ENCODE results near the gene CSTF1.
"Not testable (repeated sequence)": the region's sequence is repeated elsewhere in the genome, so short reads cannot be mapped to it uniquely, and the experiment has no call there.

CSTF1 gene

GRCh38 chr20:56371977-56372376, 20.5 kb upstream of the CSTF1 start:
- DNase-seq, result no peak

DNA sequence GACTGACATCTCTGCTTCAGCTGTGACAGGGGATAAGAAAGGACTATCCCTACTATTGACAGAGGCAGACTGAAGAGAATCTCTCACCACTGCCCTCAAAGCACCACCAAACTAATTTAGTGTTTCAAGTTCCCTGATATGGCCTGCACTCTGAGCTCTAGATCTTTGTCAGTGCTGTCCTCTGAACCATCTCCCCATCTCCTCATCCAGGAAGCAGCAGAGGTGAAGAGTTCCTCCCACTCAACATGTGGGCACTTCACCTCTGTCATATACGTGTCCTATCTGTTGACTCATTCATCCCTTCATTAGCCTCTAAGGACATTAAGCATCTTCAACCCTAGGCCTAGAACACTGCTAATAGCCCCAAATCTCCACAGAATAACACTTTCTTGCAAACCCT, 19.6 kb upstream of the CSTF1 start:
- no peak for DNase-seq

DNA sequence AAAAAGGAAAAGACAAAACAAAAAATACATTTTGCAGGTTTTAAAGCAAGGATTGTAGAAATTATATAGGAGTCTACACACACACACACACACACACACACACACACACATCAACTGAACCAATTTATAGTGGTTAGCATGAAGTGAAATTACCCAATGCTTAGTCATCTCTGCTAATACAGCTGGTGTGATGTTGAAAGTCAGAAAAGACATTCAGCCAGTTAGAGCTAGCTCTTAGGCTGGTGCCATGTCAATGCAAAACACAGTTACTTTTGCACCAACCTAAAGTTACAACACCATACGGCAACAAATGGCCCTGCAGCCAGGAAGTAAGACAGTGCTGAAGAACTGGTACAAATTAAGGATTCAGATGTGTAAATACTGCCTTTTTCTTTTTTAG, 18.5 kb upstream of the CSTF1 start:
- DNase-seq, result no peak

DNA sequence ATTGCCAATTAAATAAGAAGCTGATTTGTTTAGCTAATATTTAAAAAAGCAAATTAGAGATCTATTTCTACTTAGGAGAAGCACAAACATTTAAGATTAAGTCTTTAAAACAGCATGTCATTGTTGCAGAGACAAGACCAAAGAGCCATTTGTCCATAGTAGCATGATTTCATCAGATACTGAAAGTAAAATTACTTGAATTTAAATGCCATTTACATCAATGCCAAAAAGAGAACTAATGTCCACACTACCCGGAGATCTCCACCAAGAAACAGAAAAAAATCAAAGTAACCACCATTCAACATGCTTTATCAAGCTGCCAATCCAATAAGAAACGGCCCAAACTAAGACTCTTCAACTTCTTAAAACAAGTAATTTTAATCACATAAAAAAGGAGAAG, 16.1 kb upstream of the CSTF1 start:
- DNase-seq, result no peak

DNA sequence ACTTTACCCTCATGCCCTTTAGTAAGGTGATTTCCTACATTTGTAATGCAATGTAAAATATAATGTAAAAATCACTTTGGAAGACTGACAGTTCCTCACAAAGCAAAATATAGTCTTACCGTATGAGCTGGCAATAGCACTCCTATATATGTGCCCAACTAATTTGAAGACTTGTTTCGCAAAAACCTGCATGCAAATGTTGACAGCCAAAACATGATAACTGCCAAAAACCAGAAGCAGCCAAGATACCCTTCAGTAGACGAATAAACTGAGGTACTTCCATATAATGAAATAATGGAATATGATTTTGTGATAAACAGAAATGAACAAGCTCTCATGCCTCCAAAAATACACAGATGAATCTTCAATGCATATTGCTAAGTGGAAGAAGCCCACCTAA, 14.1 kb upstream of the CSTF1 start:
- no peak for DNase-seq

DNA sequence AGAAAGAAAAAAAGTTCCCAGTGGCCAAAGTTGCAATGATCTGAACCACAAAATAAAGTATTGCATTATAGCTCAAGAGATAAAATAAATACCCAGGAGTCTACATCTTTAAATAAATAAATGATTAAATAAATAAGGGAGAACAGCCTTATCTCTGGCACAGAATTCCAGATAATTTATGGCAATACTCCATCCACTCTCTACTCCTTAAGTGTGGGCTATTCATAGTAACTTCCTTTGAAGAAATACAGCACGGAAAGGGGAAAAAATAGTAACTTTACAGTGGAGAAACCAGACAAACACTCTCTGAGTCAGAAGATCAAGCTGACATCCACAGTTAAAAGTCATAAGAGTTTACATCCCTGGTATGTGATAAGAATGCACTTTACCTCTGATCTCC, 12.1 kb upstream of the CSTF1 start:
- no peak for DNase-seq

DNA sequence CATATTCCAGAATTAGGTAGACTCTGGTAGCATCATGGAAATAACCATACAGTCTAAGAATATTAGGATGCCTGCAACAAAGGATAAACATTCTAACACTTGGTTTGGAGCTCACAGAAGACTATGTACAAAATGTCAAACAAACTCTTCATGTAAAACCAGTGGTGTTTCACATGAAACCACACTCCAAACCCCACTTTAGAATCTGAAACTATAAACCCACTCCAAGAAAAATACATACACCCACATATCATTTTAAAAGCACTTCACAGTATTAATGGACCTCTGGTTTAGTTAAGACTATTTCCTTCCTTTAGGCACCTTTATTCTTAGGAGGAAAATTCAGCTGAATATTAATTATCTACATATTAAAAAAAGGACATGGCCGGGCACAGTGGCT, 10.9 kb upstream of the CSTF1 start:
- DNase-seq, result no peak

GRCh38 chr20:56382696-56383095, 9.7 kb upstream of the CSTF1 start:
- DNase-seq, result no peak

DNA sequence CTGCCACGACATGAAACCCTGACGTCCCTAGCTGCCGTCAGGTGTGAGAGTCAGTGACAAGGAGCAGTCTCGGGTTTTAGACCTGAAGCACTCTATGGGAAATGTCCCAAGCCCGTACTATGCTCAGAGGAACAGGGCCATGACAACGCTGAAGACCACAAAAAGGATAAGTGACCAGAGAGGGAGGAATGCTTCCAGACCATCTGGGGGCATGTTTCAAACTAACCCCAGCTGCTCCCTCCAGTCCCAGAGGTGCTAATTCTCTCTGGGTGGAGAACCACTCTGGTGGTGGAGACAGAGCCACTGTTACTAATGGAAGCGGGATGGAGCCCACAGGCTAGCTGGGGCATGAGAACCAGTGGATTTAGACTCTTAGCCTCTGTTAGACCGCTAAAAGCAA, 9.1 kb upstream of the CSTF1 start:
- DNase-seq, result no peak

- no peak for DNase-seq
These were observed 7.3 kb upstream of the CSTF1 start for GRCh38 chr20:56385130-56385529.

DNA sequence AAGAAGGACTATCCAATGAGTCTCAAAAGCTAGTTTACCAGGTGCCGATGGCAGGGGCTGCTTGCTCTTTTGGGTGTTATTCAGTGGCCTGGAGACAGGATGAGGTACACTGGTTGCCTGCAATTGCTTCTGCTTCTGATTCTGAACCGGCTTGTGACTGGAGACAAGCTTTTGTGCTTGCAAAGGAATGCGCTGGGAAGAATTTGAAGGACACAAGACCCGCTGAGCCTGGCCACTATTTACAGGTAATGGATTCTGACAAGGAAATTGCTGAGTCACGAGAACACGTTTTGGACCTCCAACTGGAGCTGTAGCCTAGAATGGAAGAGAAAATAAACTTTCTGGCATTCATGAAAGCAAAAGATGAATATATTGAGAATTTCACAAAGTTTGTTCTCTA, 6.2 kb upstream of the CSTF1 start:
- no peak for DNase-seq

GRCh38 chr20:56388882-56389281, 3.6 kb upstream of the CSTF1 start:
- no peak for DNase-seq

DNA sequence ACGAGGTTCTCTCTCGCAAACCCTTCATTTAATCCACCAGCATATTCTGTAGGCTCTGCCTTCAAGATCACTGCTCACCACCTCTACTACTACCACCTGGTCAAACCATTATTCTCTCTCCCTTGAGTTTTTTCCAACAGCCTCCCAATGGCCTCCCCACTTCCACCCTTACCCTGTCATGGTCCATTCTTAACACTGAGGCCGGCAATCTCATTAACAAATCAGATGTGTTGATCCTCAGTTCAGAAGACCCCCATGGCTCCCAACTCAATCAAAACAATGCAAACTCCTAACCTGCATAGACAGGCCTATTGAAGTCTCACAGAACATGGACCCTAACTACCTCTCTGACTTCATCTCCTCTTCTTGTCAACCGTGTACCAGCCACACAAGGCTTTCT, 2.6 kb upstream of the CSTF1 start:
- no peak for DNase-seq

GRCh38 chr20:56390396-56390795, 2.0 kb upstream of the CSTF1 start:
- not testable (repeated sequence) for DNase-seq

GRCh38 chr20:56391037-56391436, 1.4 kb upstream of the CSTF1 start:
- DNase-seq, result no peak

GRCh38 chr20:56391596-56392131, 781 bp upstream of the CSTF1 start:
- DNase-seq, result peak; percentile 64

GRCh38 chr20:56392881-56393482, 537 bp downstream of the CSTF1 start:
- peak; percentile 67 for DNase-seq

DNA sequence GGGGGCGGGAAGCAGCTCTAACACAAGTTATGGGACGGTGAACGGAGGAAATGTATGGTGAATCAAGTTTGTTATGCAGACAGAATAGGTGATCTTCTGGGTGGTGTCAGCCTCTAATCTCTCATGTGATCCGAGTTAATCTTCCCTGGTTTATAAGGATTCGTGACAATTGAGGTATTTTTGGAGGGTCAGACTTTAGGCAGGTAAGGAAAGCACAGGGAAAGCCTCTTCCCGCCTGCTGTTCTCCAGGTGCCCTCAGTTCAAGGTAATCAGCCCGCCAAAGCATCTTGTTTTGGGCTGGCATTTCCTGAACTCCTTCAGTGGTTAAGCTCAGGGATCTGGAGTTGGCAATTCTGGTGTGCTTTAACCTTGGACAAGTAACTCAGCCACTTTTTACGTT, 1.2 kb downstream of the CSTF1 start:
- DNase-seq, result no peak

GRCh38 chr20:56395166-56395565, 2.7 kb downstream of the CSTF1 start:
- no peak for DNase-seq

DNA sequence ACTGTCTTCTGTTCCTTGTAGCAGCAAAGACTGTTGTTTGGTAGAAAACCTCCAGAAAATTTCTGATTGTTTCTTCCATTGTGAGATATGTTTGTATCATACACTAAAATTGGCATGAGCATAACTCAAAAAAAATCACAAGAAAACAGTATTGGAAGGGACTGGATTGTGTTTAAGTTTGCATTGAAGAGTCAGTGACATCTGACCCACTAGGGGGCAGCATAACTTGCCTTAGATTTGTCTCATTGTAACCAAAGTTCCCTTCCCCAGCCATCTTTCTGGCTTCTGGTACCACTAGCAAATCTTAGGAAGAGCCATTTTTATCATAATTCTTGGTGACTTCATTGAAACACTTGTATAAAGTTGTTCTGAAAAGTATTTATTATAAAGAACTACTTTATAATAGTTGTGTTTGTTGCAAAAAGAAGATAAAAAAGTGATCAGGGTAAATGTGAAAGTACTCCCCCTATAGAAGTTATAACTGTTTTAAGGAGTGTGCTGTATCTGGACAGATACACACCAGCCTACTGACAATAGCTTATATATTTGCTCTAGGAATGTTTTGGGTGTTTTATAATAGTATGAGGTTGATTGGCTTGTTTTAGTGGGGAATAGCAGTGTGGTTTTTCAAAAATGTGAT, 7.7 kb downstream of the CSTF1 start:
- DNase-seq, result peak; percentile 52

- no peak for DNase-seq
These were observed 11.0 kb downstream of the CSTF1 start for GRCh38 chr20:56403465-56403864.

- not testable (repeated sequence) for DNase-seq
These were observed 12.9 kb downstream of the CSTF1 start for GRCh38 chr20:56405356-56405755.

GRCh38 chr20:56406910-56407309, 14.5 kb downstream of the CSTF1 start:
- no peak for DNase-seq

GRCh38 chr20:56409521-56409920, 17.1 kb downstream of the CSTF1 start:
- DNase-seq, result no peak

- no peak for DNase-seq
These were observed 17.5 kb downstream of the CSTF1 start for GRCh38 chr20:56409956-56410355.

Measured in NCI-H2171 treated with DMSO at 0.1 percent for 48 hours (cell line).